ENCODE measurements around the gene CHCHD6. TPM values are rescaled to one million over a fixed set of nuclear protein-coding genes. Genes with fewer than 3 reads are reported as not detected.

The CHCHD6 gene
- polyA plus RNA-seq, 1 donor from 2014 or later: 102 TPM

- Histone ChIP-seq H3K79me2 (replicated peaks; ENCODE audit: insufficient read depth, low read length) (no peaks in the 10 kb centered on the region), H2AFZ (ENCODE audit: low read depth, low read length) (no peak overlapping the region)
- TF ChIP-seq EP300 (conservative IDR thresholded peaks at IDR 0.05; ENCODE audit: poor library complexity, severe bottlenecking): no peak
- no peak for TF ChIP-seq SMC3 (conservative IDR thresholded peaks at IDR 0.05; ENCODE audit: poor library complexity)
- no peak for TF ChIP-seq MXI1 (conservative IDR thresholded peaks at IDR 0.05; ENCODE audit: poor library complexity, severe bottlenecking)
- no peak for TF ChIP-seq TAF1 (IDR thresholded peaks at IDR 0.05; ENCODE audit: low read depth)
- TF ChIP-seq POLR2AphosphoS5 (IDR thresholded peaks at IDR 0.05): no peak
- no peak for TF ChIP-seq REST (IDR thresholded peaks at IDR 0.05; ENCODE audit: borderline replicate concordance)
- no peak for TF ChIP-seq RAD21 (conservative IDR thresholded peaks at IDR 0.05)
- TF ChIP-seq CTCF (IDR thresholded peaks at IDR 0.05; ENCODE audit: poor library complexity, severe bottlenecking): no peak
- TF ChIP-seq EZH2 (IDR thresholded peaks at IDR 0.05; ENCODE audit: borderline replicate concordance, insufficient read depth, low read length, poor library complexity, severe bottlenecking): no peak
These were observed 17.2 kb downstream of the CHCHD6 start for GRCh38 chr3:126721246-126721645.

GRCh38 chr3:126723237-126723636 is 19.2 kb downstream of the CHCHD6 start:
- Histone ChIP-seq H3K27ac (ENCODE audit: low read length) (no peak overlapping the region), H3K9ac (ENCODE audit: low read length) (no peak overlapping the region), H3K79me2 (replicated peaks; ENCODE audit: insufficient read depth, low read length) (no peaks in the 10 kb centered on the region), H3K9me2 (ENCODE audit: insufficient read depth, low read length) (no peaks in the 10 kb centered on the region), H3K27me3 (ENCODE audit: insufficient read depth, low read depth, low read length) (no peaks in the 10 kb centered on the region), H3K36me3 (ENCODE audit: insufficient read depth, low read length) (peaks cover 5% of the 10 kb centered on the region), H4K20me1 (ENCODE audit: insufficient read depth) (no peaks in the 10 kb centered on the region), H3K4me2 (ENCODE audit: low read length) (no peak overlapping the region), H3F3A (ENCODE audit: insufficient read depth, low read length, poor library complexity, severe bottlenecking) (no peaks in the 10 kb centered on the region), H2AFZ (ENCODE audit: low read depth, low read length) (no peak overlapping the region), H3K9me3 (ENCODE audit: low read length) (peaks cover 4% of the 10 kb centered on the region), H3K4me3 (ENCODE audit: low read length) (no peak overlapping the region)
- TF ChIP-seq POLR2AphosphoS5 (IDR thresholded peaks at IDR 0.05): no peak
- no peak for TF ChIP-seq EP300 (conservative IDR thresholded peaks at IDR 0.05; ENCODE audit: poor library complexity, severe bottlenecking)
- no peak for TF ChIP-seq RAD21 (conservative IDR thresholded peaks at IDR 0.05)
- TF ChIP-seq MXI1 (conservative IDR thresholded peaks at IDR 0.05; ENCODE audit: poor library complexity, severe bottlenecking): no peak
- TF ChIP-seq SMC3 (conservative IDR thresholded peaks at IDR 0.05; ENCODE audit: poor library complexity): no peak
- no peak for TF ChIP-seq CTCF (IDR thresholded peaks at IDR 0.05; ENCODE audit: poor library complexity, severe bottlenecking)
- TF ChIP-seq REST (IDR thresholded peaks at IDR 0.05; ENCODE audit: borderline replicate concordance): no peak
- TF ChIP-seq TAF1 (IDR thresholded peaks at IDR 0.05; ENCODE audit: low read depth): no peak
- TF ChIP-seq EZH2 (IDR thresholded peaks at IDR 0.05; ENCODE audit: borderline replicate concordance, insufficient read depth, low read length, poor library complexity, severe bottlenecking): no peak

More at GRCh38 chr3:126721246-126721645, 17.2 kb downstream of the CHCHD6 start:
- Histone ChIP-seq H3K36me3 (ENCODE audit: insufficient read depth, low read length) (no peaks in the 10 kb centered on the region), H3F3A (ENCODE audit: insufficient read depth, low read length, poor library complexity, severe bottlenecking) (no peaks in the 10 kb centered on the region), H3K9me2 (ENCODE audit: insufficient read depth, low read length) (no peaks in the 10 kb centered on the region), H3K4me2 (ENCODE audit: low read length) (no peak overlapping the region), H3K9ac (ENCODE audit: low read length) (no peak overlapping the region), H3K4me3 (ENCODE audit: low read length) (no peak overlapping the region), H3K27ac (ENCODE audit: low read length) (no peak overlapping the region), H3K9me3 (ENCODE audit: low read length) (peaks cover under 1% of the 10 kb centered on the region), H3K27me3 (ENCODE audit: insufficient read depth, low read depth, low read length) (no peaks in the 10 kb centered on the region), H4K20me1 (ENCODE audit: insufficient read depth) (no peaks in the 10 kb centered on the region)

Data from neural cell (in vitro differentiated cells).